Tibial nerve (tissue), 4 donors: Measurements from ENCODE around the gene UCK2.

Experiments used
- EP300 ChIP-seq, 2 donors: sonication (generic); formaldehyde crosslinking; IDR thresholded peaks; one replicate each; pipeline ENCODE4 v1.6.1; 2017; ENCODE audit warnings: antibody characterized with exemption in 2 of 2, mild to moderate bottlenecking in 1 of 2
- POLR2A ChIP-seq, 2 donors: fragments of 450-650 bp; IDR thresholded peaks; one replicate each; pipeline ENCODE4 v1.6.1; 2017; ENCODE audit warnings: antibody characterized with exemption in 2 of 2, mild to moderate bottlenecking in 2 of 2, moderate library complexity in 2 of 2
- TF ChIP-seq, protein P1 (sequence below), 5 experiments: fragments of 200-600 bp in 3 of 5; fragments of 450-650 bp in 2 of 5; sonication (generic) in 3 of 5; IDR thresholded peaks; one replicate each; pipeline ENCODE4 v1.5.1; 2016 to 2019; ENCODE audit warnings: antibody characterized with exemption in 5 of 5, mild to moderate bottlenecking in 3 of 5, moderate library complexity in 2 of 5

DNA sequence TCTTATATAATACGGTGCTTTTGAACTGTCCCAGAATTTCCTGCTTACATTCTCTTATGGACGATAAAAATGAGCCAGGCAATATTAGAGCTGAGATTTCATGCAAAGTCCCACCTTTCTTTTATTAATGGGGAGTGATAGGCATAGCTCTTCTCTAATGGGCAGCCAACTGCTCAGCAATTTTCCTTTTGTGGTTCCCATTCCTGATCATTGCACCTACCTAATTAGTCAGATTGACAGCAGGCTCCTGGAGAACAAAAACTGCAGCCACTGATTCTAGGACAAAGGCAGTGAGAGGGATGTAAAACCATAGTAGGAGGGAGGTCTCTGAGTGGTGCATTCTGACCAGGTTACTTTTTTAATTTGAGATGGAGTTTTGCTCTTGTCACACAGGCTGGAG is 110.4 kb downstream of the UCK2 start:
- no peak for TF ChIP-seq POLR2A (IDR thresholded peaks at IDR 0.05)
- TF ChIP-seq, protein P1, sequence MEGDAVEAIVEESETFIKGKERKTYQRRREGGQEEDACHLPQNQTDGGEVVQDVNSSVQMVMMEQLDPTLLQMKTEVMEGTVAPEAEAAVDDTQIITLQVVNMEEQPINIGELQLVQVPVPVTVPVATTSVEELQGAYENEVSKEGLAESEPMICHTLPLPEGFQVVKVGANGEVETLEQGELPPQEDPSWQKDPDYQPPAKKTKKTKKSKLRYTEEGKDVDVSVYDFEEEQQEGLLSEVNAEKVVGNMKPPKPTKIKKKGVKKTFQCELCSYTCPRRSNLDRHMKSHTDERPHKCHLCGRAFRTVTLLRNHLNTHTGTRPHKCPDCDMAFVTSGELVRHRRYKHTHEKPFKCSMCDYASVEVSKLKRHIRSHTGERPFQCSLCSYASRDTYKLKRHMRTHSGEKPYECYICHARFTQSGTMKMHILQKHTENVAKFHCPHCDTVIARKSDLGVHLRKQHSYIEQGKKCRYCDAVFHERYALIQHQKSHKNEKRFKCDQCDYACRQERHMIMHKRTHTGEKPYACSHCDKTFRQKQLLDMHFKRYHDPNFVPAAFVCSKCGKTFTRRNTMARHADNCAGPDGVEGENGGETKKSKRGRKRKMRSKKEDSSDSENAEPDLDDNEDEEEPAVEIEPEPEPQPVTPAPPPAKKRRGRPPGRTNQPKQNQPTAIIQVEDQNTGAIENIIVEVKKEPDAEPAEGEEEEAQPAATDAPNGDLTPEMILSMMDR (IDR thresholded peaks at IDR 0.05): no peak
- TF ChIP-seq EP300 (IDR thresholded peaks at IDR 0.05): no peak
